HCT116 (cell line): Measurements from ENCODE around the gene SKAP1. TPM values are rescaled to one million over a fixed set of nuclear protein-coding genes. Genes with fewer than 3 reads are reported as not detected.

ENCODE experiments used
- ATAC-seq: fragments of 200-7000 bp; cut with Tn5 transposase; 2 replicates; pipeline ENCODE4 v1.9.1; 2020; ENCODE audit warnings: mild to moderate bottlenecking, moderate library complexity
- BruUV-seq: library from RNA; stranded (reverse); fragments of 400-500 nt; replicated peaks from 2 replicates; lab custom pipeline; 2021; lab: Mats Ljungman, UMichigan
- CTCF ChIA-PET: fragments of 300-600 bp; sonication (Branson Sonifier 250); formaldehyde crosslinking; loops from one replicate; lab custom pipeline; 2021; ENCODE audit warnings: antibody characterized with exemption; lab: Charles Lee
- POLR2A ChIA-PET: fragments of 300-600, 350-600 bp; sonication (Branson Sonifier 250); formaldehyde crosslinking; loops from one replicate; lab custom pipeline; 2021; ENCODE audit warnings: antibody characterized with exemption; lab: Charles Lee
- RAD21 ChIA-PET, 2 experiments: fragments of 300-600 bp; sonication (Branson Sonifier 250); formaldehyde crosslinking; loops; one replicate each; lab custom pipeline; 2023; ENCODE audit warnings: low total read pairs in 2 of 2; ENCODE audit not compliant: uncharacterized antibody in 2 of 2, unreplicated experiment in 2 of 2, low non-redundant PET in 1 of 2; lab: Charles Lee
- DNase-seq: peaks from one replicate; pipeline ENCODE4 v3.0.0-alpha.2; 2010; ENCODE audit warnings: low read depth, low spot score
- H2AFZ ChIP-seq: fragments of 200-600 bp; shearing (Covaris generic), sonication (generic); 2 replicates; pipeline ENCODE4 v1.6.1; 2017; ENCODE audit warnings: low read depth, mixed run types, mixed read lengths, antibody characterized with exemption, low read length; ENCODE audit not compliant: poor library complexity, severe bottlenecking
- H3K27ac ChIP-seq: 2 replicates; pipeline ENCODE4 v1.5.1; 2012; ENCODE audit warnings: low read depth, low read length
- H3K27me3 ChIP-seq: fragments of 200-600 bp; sonication (generic); 2 replicates; pipeline ENCODE4 v1.6.1; 2016; ENCODE audit warnings: mixed run types, low read length, mixed read lengths; ENCODE audit not compliant: insufficient read depth
- H3K36me3 ChIP-seq, 2 experiments: fragments of 200-500 bp in 1 of 2; fragments of 200-600 bp in 1 of 2; sonication (Bioruptor generic) in 1 of 2; sonication (generic) in 1 of 2; 2 replicates each; pipeline versions ENCODE4 v1.5.1 to v1.6.1; 2014 to 2016; ENCODE audit warnings: low read length in 2 of 2, inconsistent platforms in 1 of 2, mixed read lengths in 1 of 2, mixed run types in 1 of 2; ENCODE audit not compliant: insufficient read depth in 2 of 2, control insufficient read depth in 1 of 2
- H3K4me1 ChIP-seq, 2 experiments: fragments of 200-600 bp in 1 of 2; sonication (generic) in 1 of 2; 2 replicates each; pipeline versions ENCODE4 v1.5.1 to v1.6.1; 2012 to 2017; ENCODE audit warnings: low read length in 2 of 2, inconsistent platforms in 1 of 2, mild to moderate bottlenecking in 1 of 2, mixed read lengths in 1 of 2, mixed run types in 1 of 2, moderate library complexity in 1 of 2; ENCODE audit not compliant: insufficient read depth in 2 of 2, control insufficient read depth in 1 of 2
- H3K4me2 ChIP-seq: fragments of 200-600 bp; sonication (generic); 2 replicates; pipeline ENCODE4 v1.6.1; 2017; ENCODE audit warnings: mixed run types, low read length, mixed read lengths
- H3K4me3 ChIP-seq, 2 experiments: fragments of 200-600 bp in 1 of 2; sonication (generic) in 1 of 2; replicated peaks in 1 of 2; 2 replicates each; pipeline ENCODE4 v1.5.1; 2011 to 2016; ENCODE audit warnings: low read length in 2 of 2, control low read depth in 1 of 2, low read depth in 1 of 2, mild to moderate bottlenecking in 1 of 2, mixed read lengths in 1 of 2, mixed run types in 1 of 2
- H3K79me2 ChIP-seq: fragments of 200-600 bp; sonication (generic); 2 replicates; pipeline ENCODE4 v1.6.1; 2017; ENCODE audit warnings: mild to moderate bottlenecking, mixed run types, low read length, moderate library complexity, mixed read lengths; ENCODE audit not compliant: insufficient read depth
- H3K9ac ChIP-seq: fragments of 200-600 bp; sonication (generic); 2 replicates; pipeline ENCODE4 v1.6.1; 2016; ENCODE audit warnings: low read length, mixed read lengths
- H3K9me2 ChIP-seq: fragments of 200-600 bp; sonication (generic), shearing (Covaris generic); 2 replicates; pipeline ENCODE4 v1.6.1; 2017; ENCODE audit warnings: mixed run types, mild to moderate bottlenecking, moderate library complexity; ENCODE audit not compliant: insufficient read depth
- H3K9me3 ChIP-seq, 2 experiments: fragments of 200-500 bp in 1 of 2; fragments of 200-600 bp in 1 of 2; sonication (Bioruptor generic) in 1 of 2; sonication (generic) in 1 of 2; 2 replicates each; pipeline ENCODE4 v1.6.1; 2014 to 2017; ENCODE audit warnings: low read length in 2 of 2, mixed read lengths in 2 of 2, inconsistent platforms in 1 of 2, low read depth in 1 of 2, mild to moderate bottlenecking in 1 of 2, mixed run types in 1 of 2, moderate library complexity in 1 of 2; ENCODE audit not compliant: control insufficient read depth in 1 of 2, insufficient read depth in 1 of 2
- H4K20me1 ChIP-seq: fragments of 200-600 bp; sonication (generic), shearing (Covaris generic); 2 replicates; pipeline ENCODE4 v1.6.1; 2017; ENCODE audit warnings: mixed run types, mild to moderate bottlenecking, moderate library complexity; ENCODE audit not compliant: insufficient read depth
- ELF1 ChIP-seq: IDR thresholded peaks from 2 replicates; pipeline ENCODE4 v1.6.1; 2012; ENCODE audit warnings: low read depth, borderline replicate concordance
- EZH2phosphoT487 ChIP-seq: fragments of 200-600 bp; IDR thresholded peaks from 2 replicates; pipeline ENCODE4 v1.6.1; 2018; ENCODE audit warnings: antibody characterized with exemption, borderline replicate concordance
- FOSL1 ChIP-seq: IDR thresholded peaks from 2 replicates; pipeline ENCODE4 v1.6.1; 2012; ENCODE audit warnings: low read depth
- POLR2A ChIP-seq: IDR thresholded peaks from 2 replicates; pipeline ENCODE4 v1.7.0; 2011; ENCODE audit warnings: borderline replicate concordance; ENCODE audit not compliant: insufficient read depth, insufficient read length; ENCODE audit errors: extremely low read depth
- POLR2AphosphoS5 ChIP-seq: IDR thresholded peaks from 2 replicates; pipeline ENCODE4 v1.6.1; 2011; ENCODE audit warnings: mild to moderate bottlenecking, low read depth, low read length, moderate library complexity
- SP1 ChIP-seq: IDR thresholded peaks from 2 replicates; pipeline ENCODE4 v1.6.1; 2012; ENCODE audit warnings: low read depth
- SRF ChIP-seq: IDR thresholded peaks from 2 replicates; pipeline ENCODE4 v1.6.1; 2012; ENCODE audit warnings: low read depth
- intact Hi-C: fragments of 100-400 bp; cut with micrococcal nuclease; formaldehyde crosslinking; loops from 2 replicates; pipeline ENCODE4 v1.10.0; 2022
- total RNA-seq: library from RNA; stranded (reverse); gene quantifications from one replicate; pipeline ENCODE4 v1.2.1, GENCODE V29; 2021; ENCODE audit not compliant: unreplicated experiment
- TF ChIP-seq, protein P1 (sequence below): IDR thresholded peaks from 2 replicates; pipeline ENCODE4 v1.6.1; 2012; ENCODE audit warnings: low read depth

Gene SKAP1
- total RNA-seq, 1 experiment from 2014 or later: 12.4 TPM

DNA sequence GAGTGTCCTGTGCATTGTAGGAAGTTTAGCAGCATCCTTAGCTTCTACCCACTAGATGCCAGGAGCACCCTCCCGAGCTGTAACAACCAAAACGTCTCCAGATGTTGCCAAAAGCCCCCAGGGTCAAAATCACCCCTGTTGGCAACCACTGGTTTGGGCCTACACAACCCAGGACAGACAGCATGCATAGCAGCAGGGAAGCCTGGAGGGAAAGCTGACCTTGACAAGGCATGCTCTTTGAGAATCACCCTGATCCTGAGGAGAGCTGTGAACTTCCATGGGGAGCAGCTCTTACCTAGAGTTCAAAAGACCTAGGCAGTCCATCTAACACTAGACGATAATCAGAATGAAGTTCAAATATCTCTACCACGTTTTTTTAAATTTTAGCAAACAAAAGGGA, 9.2 kb downstream of the SKAP1 start (continued):
- TF ChIP-seq, protein P1, sequence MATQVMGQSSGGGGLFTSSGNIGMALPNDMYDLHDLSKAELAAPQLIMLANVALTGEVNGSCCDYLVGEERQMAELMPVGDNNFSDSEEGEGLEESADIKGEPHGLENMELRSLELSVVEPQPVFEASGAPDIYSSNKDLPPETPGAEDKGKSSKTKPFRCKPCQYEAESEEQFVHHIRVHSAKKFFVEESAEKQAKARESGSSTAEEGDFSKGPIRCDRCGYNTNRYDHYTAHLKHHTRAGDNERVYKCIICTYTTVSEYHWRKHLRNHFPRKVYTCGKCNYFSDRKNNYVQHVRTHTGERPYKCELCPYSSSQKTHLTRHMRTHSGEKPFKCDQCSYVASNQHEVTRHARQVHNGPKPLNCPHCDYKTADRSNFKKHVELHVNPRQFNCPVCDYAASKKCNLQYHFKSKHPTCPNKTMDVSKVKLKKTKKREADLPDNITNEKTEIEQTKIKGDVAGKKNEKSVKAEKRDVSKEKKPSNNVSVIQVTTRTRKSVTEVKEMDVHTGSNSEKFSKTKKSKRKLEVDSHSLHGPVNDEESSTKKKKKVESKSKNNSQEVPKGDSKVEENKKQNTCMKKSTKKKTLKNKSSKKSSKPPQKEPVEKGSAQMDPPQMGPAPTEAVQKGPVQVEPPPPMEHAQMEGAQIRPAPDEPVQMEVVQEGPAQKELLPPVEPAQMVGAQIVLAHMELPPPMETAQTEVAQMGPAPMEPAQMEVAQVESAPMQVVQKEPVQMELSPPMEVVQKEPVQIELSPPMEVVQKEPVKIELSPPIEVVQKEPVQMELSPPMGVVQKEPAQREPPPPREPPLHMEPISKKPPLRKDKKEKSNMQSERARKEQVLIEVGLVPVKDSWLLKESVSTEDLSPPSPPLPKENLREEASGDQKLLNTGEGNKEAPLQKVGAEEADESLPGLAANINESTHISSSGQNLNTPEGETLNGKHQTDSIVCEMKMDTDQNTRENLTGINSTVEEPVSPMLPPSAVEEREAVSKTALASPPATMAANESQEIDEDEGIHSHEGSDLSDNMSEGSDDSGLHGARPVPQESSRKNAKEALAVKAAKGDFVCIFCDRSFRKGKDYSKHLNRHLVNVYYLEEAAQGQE: no peak

GRCh38 chr17:48416971-48417370, 13.0 kb downstream of the SKAP1 start:
- H3K27ac ChIP-seq: no peak overlapping the region
- intact Hi-C loops: no loop called here
- no peak overlapping the region for H3K9ac ChIP-seq
- no peak overlapping the region for H3K4me2 ChIP-seq
- no peaks in the 10 kb centered on the region for H3K36me3 ChIP-seq
- H3K9me2 ChIP-seq: no peaks in the 10 kb centered on the region
- ATAC-seq: no peak
- H4K20me1 ChIP-seq: no peaks in the 10 kb centered on the region
- DNase-seq: no peak
- no peak overlapping the region for H3K4me3 ChIP-seq
- RAD21 ChIA-PET: no interaction called here
- no peaks in the 10 kb centered on the region for H3K27me3 ChIP-seq
- no peaks in the 10 kb centered on the region for H3K79me2 ChIP-seq
- no peak overlapping the region for H2AFZ ChIP-seq
- no TSS peak for BruUV-seq
- H3K9me3 ChIP-seq: no peaks in the 10 kb centered on the region
- CTCF ChIA-PET: interaction anchor here (1.9 kb wide), 1 partner anchor 40 kb away, joined by 3 read pairs; no protein-coding TSS in a partner anchor
- no peak for TF ChIP-seq SP1
- no peak for TF ChIP-seq POLR2AphosphoS5
- TF ChIP-seq EZH2phosphoT487: no peak
- no peak for TF ChIP-seq SRF
- no peak for TF ChIP-seq ELF1
- TF ChIP-seq FOSL1: no peak
- no peak for TF ChIP-seq POLR2A
- no peaks in the 10 kb centered on the region for H3K4me1 ChIP-seq
- POLR2A ChIA-PET: no interaction called here
